ENCODE measurements around the gene FAM118B.

- TF ChIP-seq, protein P1, sequence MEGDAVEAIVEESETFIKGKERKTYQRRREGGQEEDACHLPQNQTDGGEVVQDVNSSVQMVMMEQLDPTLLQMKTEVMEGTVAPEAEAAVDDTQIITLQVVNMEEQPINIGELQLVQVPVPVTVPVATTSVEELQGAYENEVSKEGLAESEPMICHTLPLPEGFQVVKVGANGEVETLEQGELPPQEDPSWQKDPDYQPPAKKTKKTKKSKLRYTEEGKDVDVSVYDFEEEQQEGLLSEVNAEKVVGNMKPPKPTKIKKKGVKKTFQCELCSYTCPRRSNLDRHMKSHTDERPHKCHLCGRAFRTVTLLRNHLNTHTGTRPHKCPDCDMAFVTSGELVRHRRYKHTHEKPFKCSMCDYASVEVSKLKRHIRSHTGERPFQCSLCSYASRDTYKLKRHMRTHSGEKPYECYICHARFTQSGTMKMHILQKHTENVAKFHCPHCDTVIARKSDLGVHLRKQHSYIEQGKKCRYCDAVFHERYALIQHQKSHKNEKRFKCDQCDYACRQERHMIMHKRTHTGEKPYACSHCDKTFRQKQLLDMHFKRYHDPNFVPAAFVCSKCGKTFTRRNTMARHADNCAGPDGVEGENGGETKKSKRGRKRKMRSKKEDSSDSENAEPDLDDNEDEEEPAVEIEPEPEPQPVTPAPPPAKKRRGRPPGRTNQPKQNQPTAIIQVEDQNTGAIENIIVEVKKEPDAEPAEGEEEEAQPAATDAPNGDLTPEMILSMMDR (IDR thresholded peaks at IDR 0.05; ENCODE audit: low read length): no peak
- TF ChIP-seq EZH2 (IDR thresholded peaks at IDR 0.05; ENCODE audit: borderline replicate concordance, low read length): no peak
These were observed 5.9 kb downstream of the FAM118B start for GRCh38 chr11:126217491-126217890.
